HG03159 (cell line): ENCODE measurements around the gene TNS3.

ENCODE experiments used
- ATAC-seq: cut with Tn5 transposase; IDR thresholded peaks from one replicate; pipeline ENCODE4 v1.9.1; 2021; ENCODE audit warnings: mild to moderate bottlenecking, moderate library complexity; ENCODE audit not compliant: unreplicated experiment

Gene TNS3

GRCh38 chr7:47414342-47415317 lies 167.3 kb downstream of the TNS3 start:
- no peak for ATAC-seq

DNA sequence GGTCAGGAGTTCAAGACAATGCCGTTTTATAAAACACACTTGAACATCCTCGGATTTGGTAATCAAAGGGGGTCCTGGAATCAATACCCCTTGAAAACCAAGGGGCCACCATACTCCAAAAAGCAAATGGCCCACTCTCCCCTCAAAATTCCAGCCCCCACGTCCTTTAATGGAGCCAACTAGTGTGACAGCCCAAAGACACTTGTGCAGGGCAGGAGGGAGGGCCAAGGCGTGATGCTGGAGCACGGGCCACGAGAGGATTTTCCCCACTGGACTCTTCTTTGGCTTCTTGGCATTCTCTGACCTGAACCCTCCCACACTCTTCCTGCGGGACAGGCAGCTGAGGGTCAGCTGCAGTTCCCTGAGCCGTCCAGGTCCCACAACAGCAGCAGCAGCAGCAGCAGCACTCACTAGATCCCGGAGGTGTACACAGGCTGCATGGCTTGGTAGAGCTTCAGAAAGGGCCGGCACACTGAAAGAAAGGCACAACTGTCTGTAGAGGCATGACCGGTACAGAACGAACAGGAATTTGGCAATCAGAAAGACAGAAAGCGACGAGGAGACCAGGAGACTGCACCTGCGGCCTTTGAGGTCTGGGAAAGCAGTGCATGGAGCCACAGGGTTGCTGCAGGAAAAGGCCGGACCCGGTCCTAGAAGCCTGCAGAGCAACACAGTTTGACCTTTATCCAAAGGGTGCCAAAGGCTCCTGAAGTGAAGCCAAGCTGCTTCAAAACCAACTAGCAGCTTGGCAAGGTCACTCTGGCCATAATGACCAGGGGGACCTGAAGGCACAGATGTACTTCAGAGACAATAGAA lies 168.2 kb downstream of the TNS3 start:
- ATAC-seq: no peak

- ATAC-seq: no peak
These were observed 170.0 kb downstream of the TNS3 start for GRCh38 chr7:47411901-47412300.

GRCh38 chr7:47411281-47411869 lies 170.5 kb downstream of the TNS3 start:
- no peak for ATAC-seq

DNA sequence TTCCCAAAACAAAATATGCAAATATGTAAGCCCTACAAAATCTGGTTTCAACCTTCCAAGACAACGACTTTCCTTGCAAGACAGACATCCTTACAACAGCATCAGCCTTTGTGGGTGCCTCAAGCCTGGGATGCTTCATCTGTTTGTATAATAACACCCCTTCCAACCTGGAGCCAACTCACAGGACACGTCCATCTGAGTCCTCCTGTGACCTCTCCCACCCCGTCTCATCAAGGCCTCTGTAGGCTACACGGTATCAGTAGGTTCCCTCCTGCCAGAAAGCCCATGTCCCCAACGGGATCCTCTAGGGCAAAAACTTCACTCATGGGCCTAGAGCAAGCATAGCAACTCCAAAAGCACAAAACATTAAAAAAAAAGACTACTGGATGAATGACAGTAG lies 173.2 kb downstream of the TNS3 start:
- no peak for ATAC-seq

DNA sequence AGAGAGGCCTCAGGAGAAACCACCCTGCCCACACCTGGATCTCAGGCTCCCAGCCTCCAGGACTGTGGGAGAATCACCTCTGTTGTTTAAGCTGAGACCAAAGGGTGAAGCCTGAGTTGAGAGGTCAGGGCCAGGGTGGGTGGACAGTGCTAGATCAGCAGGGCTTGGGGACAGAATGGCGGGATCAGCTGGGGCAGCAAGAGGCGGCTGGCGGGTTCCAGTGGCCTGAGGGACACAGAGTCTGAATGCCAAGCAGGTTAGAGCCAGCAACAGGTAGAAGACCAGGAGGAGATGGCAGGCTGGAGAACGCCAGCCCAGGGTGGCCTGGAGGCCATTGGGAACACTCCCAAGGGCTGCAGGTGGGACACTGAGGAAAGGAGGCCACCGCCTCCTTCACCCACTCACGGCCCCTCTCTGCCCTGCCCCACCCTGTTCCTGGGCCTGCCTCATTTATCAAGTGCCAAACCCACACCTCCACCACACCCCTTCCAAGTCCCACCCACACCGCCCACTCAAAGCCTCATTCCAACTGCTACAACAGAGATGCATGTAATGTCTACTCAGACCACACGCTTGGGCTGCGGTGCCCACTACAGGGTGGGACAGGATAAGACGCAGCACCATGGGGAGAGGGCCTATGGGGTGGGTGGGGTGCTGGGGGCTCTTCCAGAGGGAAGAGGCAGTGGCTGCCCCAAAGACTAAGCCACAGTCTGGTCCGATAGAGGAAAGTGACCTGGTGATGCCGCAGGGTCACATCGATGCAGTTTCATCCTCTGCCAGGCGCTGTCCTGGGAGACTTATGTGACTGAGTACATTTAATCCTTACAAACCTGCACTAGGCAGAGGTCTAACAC lies 173.9 kb downstream of the TNS3 start:
- no peak for ATAC-seq

GRCh38 chr7:47407136-47407535 lies 174.8 kb downstream of the TNS3 start:
- ATAC-seq: no peak

DNA sequence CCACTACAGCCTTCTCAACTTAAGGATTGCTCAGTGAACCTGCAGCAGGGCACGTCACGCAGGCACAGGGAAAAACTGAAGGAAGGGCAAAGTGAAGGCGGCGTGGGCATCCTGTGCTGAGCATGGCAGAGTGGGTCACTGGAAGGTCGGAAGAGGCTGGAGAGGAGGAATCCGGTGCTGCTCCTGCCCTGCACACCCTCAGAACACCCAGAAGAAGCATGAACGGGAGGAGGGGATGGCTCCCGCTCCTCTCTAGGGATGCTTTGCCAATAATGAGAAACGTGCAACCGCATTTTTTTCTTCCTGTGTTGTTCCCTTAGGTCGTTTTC lies 175.1 kb downstream of the TNS3 start:
- ATAC-seq: no peak

DNA sequence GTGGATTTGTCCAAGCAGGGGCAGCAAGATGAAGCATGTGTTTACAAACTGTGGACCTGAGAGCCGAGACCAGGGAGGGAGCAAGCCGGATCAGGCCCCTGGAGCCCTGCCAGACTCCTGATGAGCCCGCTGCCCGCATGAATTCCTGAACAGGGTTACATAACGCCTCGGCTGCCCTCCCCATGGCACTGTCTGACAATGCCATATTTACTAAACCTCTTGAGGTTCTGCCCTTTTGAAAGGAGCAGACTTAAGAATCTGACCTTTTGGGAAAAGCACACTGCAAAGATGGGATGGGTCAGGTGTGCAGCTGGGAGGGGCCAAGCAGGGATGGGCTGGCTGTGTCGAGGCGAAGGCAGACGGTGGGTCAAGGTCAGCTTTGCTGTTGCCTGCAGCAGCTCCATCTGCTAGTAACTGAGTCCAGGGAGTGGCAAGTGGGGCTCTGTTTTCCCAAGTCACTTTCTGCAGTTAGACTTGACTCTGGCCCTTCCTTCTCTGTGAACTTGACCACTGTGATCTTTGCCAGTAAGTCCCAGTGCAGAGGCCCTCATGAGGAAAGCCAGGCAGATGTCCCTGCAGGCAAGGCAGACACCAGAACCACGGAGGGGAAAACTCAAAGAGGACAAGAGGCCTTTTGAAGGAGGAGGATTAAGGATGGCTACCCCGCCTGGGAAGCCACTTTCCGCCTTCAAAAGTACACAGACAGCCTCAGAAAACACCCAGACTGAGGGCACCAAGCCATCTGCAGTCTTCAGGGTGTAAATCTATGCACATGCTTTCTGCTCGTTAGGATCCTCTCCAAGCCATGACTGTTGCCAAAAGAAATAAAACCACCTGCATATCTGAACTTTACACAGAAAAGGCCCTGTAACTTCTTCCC lies 175.8 kb downstream of the TNS3 start:
- no peak for ATAC-seq

DNA sequence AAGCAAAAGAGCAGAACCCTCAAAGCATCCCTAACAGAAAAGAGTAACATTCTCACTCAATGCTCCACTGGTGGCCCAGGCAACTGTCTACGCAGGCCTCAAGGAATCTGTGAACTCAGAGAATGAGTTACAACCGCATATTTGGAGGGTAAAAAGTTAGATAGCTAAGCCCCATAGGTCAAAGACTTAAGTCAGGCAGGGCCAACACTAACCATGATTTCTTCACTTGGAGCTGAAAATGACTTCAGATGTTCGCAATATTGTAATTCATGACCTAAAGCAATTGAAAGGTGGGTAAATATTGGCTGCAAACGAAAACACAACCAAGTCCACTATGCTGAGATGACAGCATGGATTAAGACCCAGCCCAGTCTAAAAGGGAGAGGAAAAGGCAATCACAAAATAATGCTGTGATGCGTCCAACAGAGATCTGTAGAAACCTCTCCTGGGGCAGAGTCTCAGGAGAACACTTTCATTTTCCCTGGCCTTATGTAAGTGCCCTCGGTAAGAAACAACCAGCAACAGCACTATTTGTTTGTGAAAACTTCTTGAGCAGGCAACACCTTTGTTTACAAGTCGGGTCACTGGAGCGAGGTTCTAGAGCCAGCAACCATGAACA lies 176.5 kb downstream of the TNS3 start:
- ATAC-seq: no peak

GRCh38 chr7:47404010-47404409 lies 177.9 kb downstream of the TNS3 start:
- ATAC-seq: no peak

DNA sequence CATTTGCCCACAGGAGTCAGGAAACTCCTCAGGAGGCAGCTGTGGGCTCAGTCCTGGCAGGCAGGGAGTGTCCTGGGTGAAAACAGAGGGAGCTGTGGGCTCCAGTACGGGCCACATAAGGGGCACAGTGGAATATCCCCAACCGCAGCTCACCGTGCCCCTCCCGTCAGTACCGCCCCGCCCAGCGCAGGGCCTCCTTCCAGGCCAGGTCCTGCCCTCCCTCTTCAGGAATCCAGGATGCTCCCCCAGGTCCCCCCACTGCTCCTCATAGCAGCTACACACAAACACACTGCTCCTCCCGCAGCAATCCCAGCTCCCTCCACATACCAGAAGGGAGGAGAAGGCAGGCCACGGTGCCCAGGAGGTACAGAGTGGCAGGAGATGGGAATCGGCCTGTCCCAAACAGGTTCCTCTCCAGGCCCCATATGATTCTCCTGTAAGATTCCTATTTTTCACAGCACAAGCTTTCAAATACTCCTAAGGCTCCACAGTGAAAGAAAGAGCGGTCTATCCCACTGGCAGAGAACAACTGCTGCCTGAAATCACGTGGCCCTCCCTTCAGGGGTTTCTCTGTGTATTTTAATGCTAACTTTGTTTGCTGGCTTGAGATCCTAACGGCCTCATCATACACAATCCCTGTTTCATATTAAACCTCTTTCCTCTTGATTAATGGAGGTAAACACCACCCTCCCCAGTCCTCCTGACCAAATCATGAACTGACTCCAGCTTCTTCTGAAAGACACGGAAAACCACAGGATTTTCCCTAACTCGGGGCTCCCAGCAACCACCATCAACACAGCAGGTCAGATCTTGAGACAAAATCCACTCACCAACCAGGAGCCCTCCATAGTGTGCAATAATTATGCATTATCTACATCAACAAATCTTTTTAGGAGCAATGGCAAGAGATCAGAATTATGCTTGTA lies 178.7 kb downstream of the TNS3 start:
- ATAC-seq: no peak

DNA sequence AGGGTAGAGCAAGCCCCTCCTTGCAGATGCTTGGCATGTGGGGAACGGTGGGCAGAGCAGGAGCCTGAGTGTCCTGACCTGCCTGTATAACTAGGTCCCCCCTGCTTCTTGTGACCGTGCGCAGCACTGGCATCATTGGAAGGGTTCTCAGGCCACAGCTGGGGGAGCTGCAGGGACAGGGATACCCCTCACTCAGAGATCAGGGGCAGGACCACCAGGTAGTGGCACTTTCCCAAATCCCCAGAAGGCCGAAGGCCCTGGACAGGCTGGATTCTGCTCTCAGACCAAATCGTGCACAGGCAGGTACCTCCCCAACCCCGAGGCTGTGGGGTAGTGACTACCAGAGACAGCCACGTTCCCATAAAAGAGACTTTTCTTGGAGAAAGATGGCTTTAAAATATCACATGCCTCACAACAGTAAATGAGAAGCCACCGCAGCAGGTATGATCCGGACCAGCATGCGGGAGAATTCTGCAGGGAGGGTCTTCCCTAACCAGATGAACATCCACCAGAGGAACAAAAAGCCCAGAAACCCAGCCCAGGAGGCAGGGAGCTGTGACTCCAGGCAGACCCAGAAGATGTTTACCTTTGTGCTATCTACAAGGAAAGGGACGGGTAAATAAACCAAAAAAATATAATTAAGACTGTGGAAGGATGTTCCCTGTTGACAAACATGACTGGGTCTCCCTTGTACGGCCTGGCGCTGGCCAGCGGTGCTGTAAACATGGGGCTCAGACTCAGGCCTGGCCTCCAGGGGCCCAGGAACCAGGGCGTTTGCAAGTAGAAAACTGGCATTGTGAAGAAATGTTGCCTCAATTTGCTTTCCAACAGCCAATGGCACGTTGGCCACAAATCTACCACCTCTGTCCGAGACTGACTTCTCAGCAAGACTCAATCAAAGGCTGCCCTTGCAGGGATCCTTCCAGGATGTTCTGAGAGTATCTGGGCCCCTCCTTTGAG lies 180.0 kb downstream of the TNS3 start:
- no peak for ATAC-seq

GRCh38 chr7:47400741-47401206 lies 181.1 kb downstream of the TNS3 start:
- no peak for ATAC-seq

GRCh38 chr7:47400001-47400400 lies 181.9 kb downstream of the TNS3 start:
- no peak for ATAC-seq

DNA sequence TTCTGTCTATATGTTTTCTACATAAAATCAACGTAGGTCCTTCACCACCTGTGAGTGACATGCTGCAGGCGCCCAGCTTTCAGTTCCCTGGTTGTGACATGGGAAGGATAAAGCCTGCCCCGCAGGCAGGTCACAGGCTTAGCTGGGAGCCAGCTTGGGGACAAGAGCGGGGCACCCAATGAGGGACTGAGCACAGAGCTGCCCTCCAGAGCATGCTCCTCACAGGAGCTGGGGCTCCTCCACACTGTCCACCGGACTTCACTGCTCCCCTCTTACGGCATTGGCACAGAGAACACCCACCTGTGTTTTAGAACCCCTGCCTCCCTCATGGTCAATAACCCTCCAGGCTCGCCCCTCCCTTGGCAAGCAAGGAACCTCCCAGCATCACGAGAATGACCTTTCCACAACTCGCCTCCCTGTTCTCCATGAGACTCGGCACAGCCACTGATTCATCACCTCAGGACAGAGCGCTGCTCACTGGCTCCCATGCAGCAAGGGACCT lies 187.1 kb downstream of the TNS3 start:
- ATAC-seq: no peak

GRCh38 chr7:47394216-47394615 lies 187.7 kb downstream of the TNS3 start:
- no peak for ATAC-seq
